MM.1S (cell line): Measurements from ENCODE around the gene GMIP.

Experiments used
- CTCF ChIP-seq: fragments of 300-600 bp; sonication (generic); IDR thresholded peaks from 2 replicates; pipeline ENCODE4 v1.5.1; 2016; ENCODE audit warnings: antibody characterized with exemption, low read length, mixed read lengths
- EZH2 ChIP-seq: fragments of 300-600 bp; sonication (generic); optimal IDR thresholded peaks from 2 replicates; pipeline ENCODE3; 2017; ENCODE audit warnings: low read depth, mild to moderate bottlenecking, antibody characterized with exemption, low read length, mixed read lengths
- EZH2phosphoT487 ChIP-seq: fragments of 300-600 bp; sonication (generic); IDR thresholded peaks from 2 replicates; pipeline ENCODE4 v1.6.1; 2018; ENCODE audit warnings: antibody characterized with exemption, low read length

GRCh38 chr19:19649155-19649554, 5.7 kb upstream of the GMIP start:
- TF ChIP-seq CTCF (no peak), EZH2phosphoT487 (no peak), EZH2 (no peak)
